IgD-negative memory B cell (primary cell): ENCODE results near the gene RPSA. TPM values are rescaled to one million over a fixed set of nuclear protein-coding genes. Genes with fewer than 3 reads are reported as not detected.
"Not testable (repeated sequence)": the region's sequence is repeated elsewhere in the genome, so short reads cannot be mapped to it uniquely, and the experiment has no call there.

Source experiments
- H3K27ac Mint-ChIP-seq, 3 donors: one replicate each; pipeline ENCODE4 v1.8.0; 2020 to 2022; ENCODE audit warnings: mild to moderate bottlenecking in 3 of 3, mixed read lengths in 3 of 3, moderate library complexity in 1 of 3
- H3K27me3 Mint-ChIP-seq: one replicate; pipeline ENCODE4 v1.8.0; 2021; ENCODE audit warnings: mixed read lengths
- H3K36me3 Mint-ChIP-seq: one replicate; pipeline ENCODE4 v1.8.0; 2020; ENCODE audit warnings: mild to moderate bottlenecking, mixed read lengths
- H3K4me1 Mint-ChIP-seq, 3 donors: one replicate each; pipeline ENCODE4 v1.8.0; 2020 to 2022; ENCODE audit warnings: mixed read lengths in 3 of 3, mild to moderate bottlenecking in 1 of 3
- H3K4me3 Mint-ChIP-seq, 4 donors: one replicate each; pipeline ENCODE4 v1.8.0; 2020 to 2022; ENCODE audit warnings: mild to moderate bottlenecking in 4 of 4, mixed read lengths in 4 of 4, moderate library complexity in 3 of 4
- H3K9me3 Mint-ChIP-seq, 3 donors: one replicate each; pipeline ENCODE4 v1.8.0; 2020 to 2021; ENCODE audit warnings: mixed read lengths in 3 of 3, mild to moderate bottlenecking in 1 of 3
- polyA plus RNA-seq: library from polyadenylated mRNA; unstranded; fragments of 300-500 nt; fragmentation: Illumina TruSeq; gene quantifications from one replicate; pipeline ENCODE4 v1.2.3, GENCODE V29; 2021

The RPSA gene
- polyA plus RNA-seq, 1 donor from 2014 or later: 1,214 TPM

- no peaks in the 10 kb centered on the region for H3K9me3 Mint-ChIP-seq
- H3K27me3 Mint-ChIP-seq: no peaks in the 10 kb centered on the region
- H3K4me3 Mint-ChIP-seq: peak overlapping the region; percentile 86 to 98 (median 95)
- H3K27ac Mint-ChIP-seq: peak overlapping the region; percentile 33 to 95 (median 80)
- peaks cover 14 to 28% (median 25%) of the 10 kb centered on the region in 3 donors for H3K4me1 Mint-ChIP-seq
- H3K36me3 Mint-ChIP-seq: peaks cover 11% of the 10 kb centered on the region
These were observed 1.4 kb downstream of the RPSA start for GRCh38 chr3:39407773-39408492.

- Mint-ChIP-seq H3K4me1 (peaks cover 14 to 28% (median 25%) of the 10 kb centered on the region in 3 donors), H3K9me3 (no peaks in the 10 kb centered on the region), H3K27ac (peak overlapping the region in 2 of 3 donors; percentile 33 to 80), H3K27me3 (no peaks in the 10 kb centered on the region), H3K36me3 (peaks cover 11% of the 10 kb centered on the region), H3K4me3 (peak overlapping the region in 3 of 4 donors; percentile 86 to 94 (median 87))
These were observed 2.2 kb downstream of the RPSA start for GRCh38 chr3:39408493-39409372.

- Mint-ChIP-seq H3K4me1 (peaks cover 14 to 26% (median 25%) of the 10 kb centered on the region in 3 donors), H3K9me3 (no peaks in the 10 kb centered on the region), H3K4me3 (peak overlapping the region in 1 of 4 donors; percentile 62), H3K36me3 (peaks cover 11% of the 10 kb centered on the region), H3K27ac (peak overlapping the region in 1 of 3 donors; percentile 59), H3K27me3 (no peaks in the 10 kb centered on the region)
These were observed 3.1 kb downstream of the RPSA start for GRCh38 chr3:39409514-39410136.

- Mint-ChIP-seq H3K4me3 (peak overlapping the region in 1 of 4 donors; percentile 69), H3K36me3 (peaks cover 11% of the 10 kb centered on the region), H3K27me3 (no peaks in the 10 kb centered on the region), H3K4me1 (peaks cover 17 to 27% (median 25%) of the 10 kb centered on the region in 3 donors), H3K27ac (peak overlapping the region in 2 of 3 donors; percentile 20 to 67), H3K9me3 (no peaks in the 10 kb centered on the region)
These were observed 4.4 kb downstream of the RPSA start for GRCh38 chr3:39410893-39411292.

- no peak overlapping the region for H3K4me3 Mint-ChIP-seq
- H3K9me3 Mint-ChIP-seq: no peaks in the 10 kb centered on the region
- H3K4me1 Mint-ChIP-seq: peaks cover 9 to 17% (median 17%) of the 10 kb centered on the region in 3 donors
- no peaks in the 10 kb centered on the region for H3K27me3 Mint-ChIP-seq
- H3K27ac Mint-ChIP-seq: peak overlapping the region in 2 of 3 donors; percentile 46 to 64
- peaks cover 8% of the 10 kb centered on the region for H3K36me3 Mint-ChIP-seq
These were observed 6.2 kb downstream of the RPSA start for GRCh38 chr3:39412668-39413260.

GRCh38 chr3:39413691-39414420 lies 7.3 kb downstream of the RPSA start:
- H3K4me1 Mint-ChIP-seq: peaks cover 4 to 12% (median 9%) of the 10 kb centered on the region in 3 donors
- H3K9me3 Mint-ChIP-seq: no peaks in the 10 kb centered on the region
- no peaks in the 10 kb centered on the region for H3K27me3 Mint-ChIP-seq
- peak overlapping the region; percentile 17 to 83 (median 43) for H3K27ac Mint-ChIP-seq
- peaks cover 6% of the 10 kb centered on the region for H3K36me3 Mint-ChIP-seq
- H3K4me3 Mint-ChIP-seq: peak overlapping the region in 1 of 4 donors; percentile 36

- Mint-ChIP-seq H3K4me1 (peaks cover 4 to 12% (median 9%) of the 10 kb centered on the region in 3 donors), H3K36me3 (peaks cover 6% of the 10 kb centered on the region), H3K27me3 (no peaks in the 10 kb centered on the region), H3K4me3 (peak overlapping the region in 1 of 4 donors; percentile 36), H3K27ac (peak overlapping the region; percentile 50 to 94 (median 65)), H3K9me3 (no peaks in the 10 kb centered on the region)
These were observed 7.9 kb downstream of the RPSA start for GRCh38 chr3:39414421-39414907.

GRCh38 chr3:39415302-39415701 lies 8.8 kb downstream of the RPSA start:
- peak overlapping the region; percentile 50 to 94 (median 65) for H3K27ac Mint-ChIP-seq
- H3K9me3 Mint-ChIP-seq, H3K27me3 Mint-ChIP-seq, H3K36me3 Mint-ChIP-seq, H3K4me3 Mint-ChIP-seq, H3K4me1 Mint-ChIP-seq: not testable (repeated sequence)

- Mint-ChIP-seq H3K4me3 (no peak overlapping the region), H3K36me3 (peaks cover 2% of the 10 kb centered on the region), H3K27me3 (no peaks in the 10 kb centered on the region), H3K9me3 (no peaks in the 10 kb centered on the region), H3K4me1 (peaks cover 4 to 7% (median 6%) of the 10 kb centered on the region in 3 donors), H3K27ac (peak overlapping the region in 1 of 3 donors; percentile 40)
These were observed 9.5 kb downstream of the RPSA start for GRCh38 chr3:39415983-39416382.

GRCh38 chr3:39416998-39417397 lies 10.5 kb downstream of the RPSA start:
- not testable (repeated sequence) for H3K36me3 Mint-ChIP-seq, H3K4me3 Mint-ChIP-seq, H3K4me1 Mint-ChIP-seq, H3K9me3 Mint-ChIP-seq, H3K27ac Mint-ChIP-seq, H3K27me3 Mint-ChIP-seq

GRCh38 chr3:39418556-39419225 lies 12.2 kb downstream of the RPSA start:
- not testable (repeated sequence) for H3K9me3 Mint-ChIP-seq, H3K27me3 Mint-ChIP-seq, H3K4me3 Mint-ChIP-seq, H3K4me1 Mint-ChIP-seq, H3K36me3 Mint-ChIP-seq
- H3K27ac Mint-ChIP-seq: peak overlapping the region in 1 of 3 donors; percentile 14

GRCh38 chr3:39419742-39420315 lies 13.3 kb downstream of the RPSA start:
- H3K27me3 Mint-ChIP-seq: no peaks in the 10 kb centered on the region
- H3K4me3 Mint-ChIP-seq: no peak overlapping the region
- no peaks in the 10 kb centered on the region for H3K36me3 Mint-ChIP-seq
- H3K9me3 Mint-ChIP-seq: no peaks in the 10 kb centered on the region
- H3K4me1 Mint-ChIP-seq: peaks cover 0 to 2% (median 2%) of the 10 kb centered on the region in 3 donors
- H3K27ac Mint-ChIP-seq: no peak overlapping the region

GRCh38 chr3:39420543-39420942 lies 14.0 kb downstream of the RPSA start:
- Mint-ChIP-seq H3K4me1 (peaks cover 0 to 2% (median 0%) of the 10 kb centered on the region in 3 donors), H3K4me3 (no peak overlapping the region), H3K36me3 (no peaks in the 10 kb centered on the region), H3K9me3 (no peaks in the 10 kb centered on the region), H3K27ac (peak overlapping the region in 1 of 3 donors; percentile 11), H3K27me3 (no peaks in the 10 kb centered on the region)
